ENCODE results near the gene HIGD1A. TPM values are rescaled to one million over a fixed set of nuclear protein-coding genes. Genes with fewer than 3 reads are reported as not detected.

Gene HIGD1A
- total and polyA plus RNA-seq, 9 of the 15 experiments (the other 6 are each of a cell fraction or from before 2014, with no cell fraction given), result 165 to 1,185 (median 333) TPM

- H3K4me3 ChIP-seq, result peak overlapping the region; percentile 75
- ATAC-seq, result peak; percentile 4; the same call in 2 of the 3 replicates
- peak overlapping the region; percentile 83 for H3K27ac ChIP-seq (ENCODE audit: extremely low read depth, low read depth, low read length)
- ChIA-PET CTCF (ENCODE audit: low intra/inter-chr PET ratio) (no interaction called here), POLR2A (interaction anchor here (0.7 to 3.0 kb wide), 9 partner anchors 9 to 175 kb away, joined by 3 to 19 read pairs (median 4); no protein-coding TSS in a partner anchor)
- 33% methylated on average over 23 of the region's 23 CpGs for WGBS (ENCODE audit: insufficient coverage, low coverage, missing lambda C conversion rate)
- no peaks in the 10 kb centered on the region for H3K9me1 ChIP-seq (ENCODE audit: control insufficient read depth, insufficient read depth, low read length)
- in situ Hi-C loops (cut with MboI), result no loop called here
- H3K4me1 ChIP-seq (replicated peaks in 1 of 2; ENCODE audit: control insufficient read depth in 2 of 2, insufficient read depth in 2 of 2, low read length in 2 of 2), result peaks cover 16 to 26% of the 10 kb centered on the region in 2 experiments; a peak in 4 of 5 replicates
- H3K9ac ChIP-seq (ENCODE audit: insufficient read depth in 1 of 2, low read depth in 2 of 2, low read length in 2 of 2), result peak overlapping the region; percentile 87 to 90
- peaks cover 41% of the 10 kb centered on the region for H3K79me2 ChIP-seq (ENCODE audit: control insufficient read depth, insufficient read depth, low read length)
- intact Hi-C loops (cut with micrococcal nuclease), result no loop called here
- no peaks in the 10 kb centered on the region for H4K20me1 ChIP-seq (replicated peaks; ENCODE audit: control insufficient read depth, insufficient read depth, low read length)
- peaks cover 19% of the 10 kb centered on the region; the same call in 2 of the 3 replicates for H3K36me3 ChIP-seq (ENCODE audit: control insufficient read depth, insufficient read depth, low read length)
- FAIRE-seq, result no peak
- H3K27me3 ChIP-seq (ENCODE audit: control insufficient read depth in 2 of 2, insufficient read depth in 2 of 2, low read length in 2 of 2), result no peaks in the 10 kb centered on the region
- H3K4me2 ChIP-seq (ENCODE audit: insufficient read depth, low read length), result peak overlapping the region; percentile 88
- peak; percentile 31 to 67 (median 38) for DNase-seq (ENCODE audit: extremely low read depth in 1 of 4, low spot score in 3 of 4)
- BruUV-seq (replicated peaks), result no TSS peak
- peak overlapping the region; percentile 95 for H2AFZ ChIP-seq (ENCODE audit: low read depth, low read length)
- no peaks in the 10 kb centered on the region for H3K9me3 ChIP-seq (replicated peaks; ENCODE audit: control insufficient read depth, insufficient read depth, low read depth, low read length)
- TF ChIP-seq ZNF668 (CRISPR knock-in tag; IDR thresholded peaks at IDR 0.05) (no peak), L3MBTL2 (IDR thresholded peaks at IDR 0.05) (peak; percentile 28; the same call in 1 of the 2 replicates), RBM15 (IDR thresholded peaks at IDR 0.05; ENCODE audit: insufficient read depth, low read length) (no peak), CTBP1 (IDR thresholded peaks at IDR 0.05; ENCODE audit: borderline replicate concordance) (0 out of 2 replicates have a peak, but pooled peaks have one; percentile 13), RCOR1 (IDR thresholded peaks at IDR 0.05; ENCODE audit: borderline replicate concordance in 1 of 2, low read depth in 2 of 2, low read length in 2 of 2) (0 out of 4 replicates have a peak, but pooled peaks of 1 of the 2 experiments have one; percentile 3), KLF6 (CRISPR knock-in tag; IDR thresholded peaks at IDR 0.05; ENCODE audit: borderline replicate concordance) (no peak), ZNF311 (CRISPR knock-in tag; IDR thresholded peaks at IDR 0.05) (no peak), ZNF407 (IDR thresholded peaks at IDR 0.05; ENCODE audit: low read depth) (no peak), NR2C2 (CRISPR knock-in tag; IDR thresholded peaks at IDR 0.05) (no peak), NR2C2 (tag; IDR thresholded peaks at IDR 0.05) (peak; percentile 11; the same call in 1 of the 2 replicates), ETV1 (tag; conservative IDR thresholded peaks at IDR 0.05; ENCODE audit: low read depth) (peak; percentile 23; the same call in 1 of the 2 replicates), POLR2AphosphoS5 (IDR thresholded peaks at IDR 0.05; ENCODE audit: control insufficient read depth, insufficient read depth, low read depth, low read length) (no peak), TBP (optimal IDR thresholded peaks at IDR 0.05; ENCODE audit: low read depth, low read length) (no peak), NCOA6 (IDR thresholded peaks at IDR 0.05) (no peak)
Measured at GRCh38 chr3:42805141-42805821, 991 bp upstream of the HIGD1A start.
